ENCODE measurements around the gene CPNE7. TPM values are rescaled to one million over a fixed set of nuclear protein-coding genes. Genes with fewer than 3 reads are reported as not detected.
A peak's percentile ranks its signal among the peaks of the same experiment; 100 is the strongest.

Gene CPNE7
- total and polyA plus RNA-seq, 5 experiments from 2014 or later = 0.23 to 0.53 TPM; not detected in 3

GRCh38 chr16:89595330-89596060, 19.9 kb downstream of the CPNE7 start:
- DNase-seq = no peak
- Mint-ChIP-seq H3K27ac (peak overlapping the region in 1 of 10 donors; percentile 77), H3K27me3 (no peaks in the 10 kb centered on the region), H3K36me3 (no peaks in the 10 kb centered on the region), H3K4me1 (peaks cover 3 to 19% (median 8%) of the 10 kb centered on the region in 4 donors), H3K4me3 (no peak overlapping the region), H3K9me3 (no peaks in the 10 kb centered on the region)
- POLR2A ChIA-PET = no interaction called here
- no peak for ATAC-seq

GRCh38 chr16:89596061-89596689, 20.6 kb downstream of the CPNE7 start:
- no peaks in the 10 kb centered on the region for H3K36me3 Mint-ChIP-seq
- DNase-seq (no peak), ATAC-seq (no peak)
- H3K4me1 Mint-ChIP-seq = peaks cover 3 to 19% (median 8%) of the 10 kb centered on the region in 4 donors
- no peaks in the 10 kb centered on the region for H3K27me3 Mint-ChIP-seq
- H3K4me3 Mint-ChIP-seq = no peak overlapping the region
- POLR2A ChIA-PET = no interaction called here
- H3K9me3 Mint-ChIP-seq = no peaks in the 10 kb centered on the region
- no peak overlapping the region for H3K27ac Mint-ChIP-seq

GRCh38 chr16:89596957-89597649, 21.5 kb downstream of the CPNE7 start:
- Mint-ChIP-seq H3K9me3 (no peaks in the 10 kb centered on the region), H3K27ac (peak overlapping the region in 1 of 10 donors; percentile 21), H3K4me3 (no peak overlapping the region), H3K27me3 (no peaks in the 10 kb centered on the region), H3K4me1 (peaks cover 3 to 21% (median 10%) of the 10 kb centered on the region in 4 donors), H3K36me3 (no peaks in the 10 kb centered on the region)
- ATAC-seq (no peak), DNase-seq (no peak)
- POLR2A ChIA-PET = no interaction called here

GRCh38 chr16:89598199-89598598, 22.6 kb downstream of the CPNE7 start:
- DNase-seq = no peak
- Mint-ChIP-seq H3K27ac (peak overlapping the region in 1 of 10 donors; percentile 80), H3K4me3 (no peak overlapping the region), H3K27me3 (peaks cover 0 to 4% (median 0%) of the 10 kb centered on the region in 5 donors), H3K36me3 (no peaks in the 10 kb centered on the region), H3K9me3 (no peaks in the 10 kb centered on the region), H3K4me1 (peaks cover 10 to 29% (median 21%) of the 10 kb centered on the region in 4 donors)
- ATAC-seq = no peak
- POLR2A ChIA-PET = no interaction called here

- Mint-ChIP-seq H3K4me3 (no peak overlapping the region), H3K9me3 (no peaks in the 10 kb centered on the region), H3K4me1 (peaks cover 7 to 20% (median 15%) of the 10 kb centered on the region in 4 donors), H3K27ac (peak overlapping the region in 1 of 10 donors; percentile 67), H3K27me3 (peaks cover 0 to 4% (median 0%) of the 10 kb centered on the region in 5 donors), H3K36me3 (no peaks in the 10 kb centered on the region)
- no peak for ATAC-seq
- peak in 1 of 10 donors; percentile 25 for DNase-seq
- POLR2A ChIA-PET = no interaction called here
Observed at GRCh38 chr16:89599451-89599858, 23.9 kb downstream of the CPNE7 start.

- Mint-ChIP-seq H3K27ac (peak overlapping the region in 1 of 10 donors; percentile 67), H3K4me1 (peaks cover 7 to 20% (median 15%) of the 10 kb centered on the region in 4 donors), H3K27me3 (peaks cover 0 to 4% (median 0%) of the 10 kb centered on the region in 5 donors), H3K4me3 (no peak overlapping the region), H3K36me3 (no peaks in the 10 kb centered on the region), H3K9me3 (no peaks in the 10 kb centered on the region)
- DNase-seq (no peak), ATAC-seq (no peak)
- POLR2A ChIA-PET = no interaction called here
Observed at GRCh38 chr16:89599902-89600301, 24.3 kb downstream of the CPNE7 start.

- H3K36me3 Mint-ChIP-seq = no peaks in the 10 kb centered on the region
- H3K4me1 Mint-ChIP-seq = peaks cover 7 to 20% (median 15%) of the 10 kb centered on the region in 4 donors
- POLR2A ChIA-PET = no interaction called here
- no peaks in the 10 kb centered on the region for H3K9me3 Mint-ChIP-seq
- H3K27me3 Mint-ChIP-seq = peaks cover 0 to 4% (median 0%) of the 10 kb centered on the region in 5 donors
- H3K27ac Mint-ChIP-seq = no peak overlapping the region
- no peak for DNase-seq
- no peak for ATAC-seq
- H3K4me3 Mint-ChIP-seq = no peak overlapping the region
Observed at GRCh38 chr16:89600427-89600826, 24.9 kb downstream of the CPNE7 start.

GRCh38 chr16:89600956-89601355, 25.4 kb downstream of the CPNE7 start:
- Mint-ChIP-seq H3K27me3 (peaks cover 0 to 4% (median 0%) of the 10 kb centered on the region in 5 donors), H3K27ac (no peak overlapping the region), H3K9me3 (no peaks in the 10 kb centered on the region), H3K36me3 (no peaks in the 10 kb centered on the region), H3K4me3 (no peak overlapping the region), H3K4me1 (peaks cover 7 to 18% (median 13%) of the 10 kb centered on the region in 4 donors)
- POLR2A ChIA-PET = no interaction called here
- DNase-seq = no peak
- no peak for ATAC-seq

GRCh38 chr16:89601906-89602272, 26.3 kb downstream of the CPNE7 start:
- H3K27ac Mint-ChIP-seq = no peak overlapping the region
- ATAC-seq = no peak

GRCh38 chr16:89602273-89602951, 26.9 kb downstream of the CPNE7 start:
- DNase-seq (peak in 5 of 10 donors; percentile 18 to 48 (median 39)), ATAC-seq (peak; percentile 82 to 90)
- Mint-ChIP-seq H3K27ac (peak overlapping the region in 2 of 10 donors; percentile 26 to 47), H3K36me3 (no peaks in the 10 kb centered on the region), H3K9me3 (no peaks in the 10 kb centered on the region), H3K4me3 (peak overlapping the region in 7 of 10 donors; percentile 19 to 50 (median 36)), H3K4me1 (peaks cover 7 to 18% (median 13%) of the 10 kb centered on the region in 4 donors), H3K27me3 (peaks cover 0 to 4% (median 0%) of the 10 kb centered on the region in 5 donors)
- POLR2A ChIA-PET = interaction anchor here (0.8 kb wide), 1 partner anchor 9 kb away, joined by 4 read pairs; no protein-coding TSS in a partner anchor

More at GRCh38 chr16:89601906-89602272, 26.3 kb downstream of the CPNE7 start:
- peaks cover 7 to 18% (median 13%) of the 10 kb centered on the region in 4 donors for H3K4me1 Mint-ChIP-seq
- peaks cover 0 to 4% (median 0%) of the 10 kb centered on the region in 5 donors for H3K27me3 Mint-ChIP-seq
- DNase-seq = no peak
- no peaks in the 10 kb centered on the region for H3K36me3 Mint-ChIP-seq
- H3K4me3 Mint-ChIP-seq = peak overlapping the region in 3 of 10 donors; percentile 7 to 48 (median 32)
- no peaks in the 10 kb centered on the region for H3K9me3 Mint-ChIP-seq
- POLR2A ChIA-PET = no interaction called here

GRCh38 chr16:89602952-89603590, 27.5 kb downstream of the CPNE7 start:
- Mint-ChIP-seq H3K36me3 (no peaks in the 10 kb centered on the region), H3K4me1 (peaks cover 7 to 18% (median 13%) of the 10 kb centered on the region in 4 donors), H3K4me3 (peak overlapping the region in 6 of 10 donors; percentile 10 to 50 (median 34)), H3K9me3 (no peaks in the 10 kb centered on the region), H3K27me3 (peaks cover 0 to 4% (median 0%) of the 10 kb centered on the region in 5 donors), H3K27ac (peak overlapping the region in 4 of 10 donors; percentile 26 to 57 (median 43))
- ATAC-seq (peak in 1 of 2 donors; percentile 8), DNase-seq (no peak)
- POLR2A ChIA-PET = interaction anchor here (0.8 kb wide), 1 partner anchor 8 kb away, joined by 4 read pairs; no protein-coding TSS in a partner anchor

- Mint-ChIP-seq H3K36me3 (no peaks in the 10 kb centered on the region), H3K4me3 (no peak overlapping the region), H3K9me3 (no peaks in the 10 kb centered on the region), H3K27me3 (peaks cover 0 to 4% (median 0%) of the 10 kb centered on the region in 5 donors), H3K4me1 (peaks cover 7 to 16% (median 13%) of the 10 kb centered on the region in 4 donors), H3K27ac (no peak overlapping the region)
- POLR2A ChIA-PET = no interaction called here
- ATAC-seq = no peak
- DNase-seq = no peak
Observed at GRCh38 chr16:89604764-89605163, 29.2 kb downstream of the CPNE7 start.

All from naive thymus-derived CD8-positive, alpha-beta T cell (primary cell).